OCI-LY3 (cell line): Measurements from ENCODE around the gene SOX4.

Experiments used
- H2AFZ ChIP-seq: fragments of 200-600, 300-600 bp; shearing (Covaris generic); 2 replicates; pipeline ENCODE4 v1.6.0; 2014; ENCODE audit warnings: antibody characterized with exemption, low read depth, low read length
- H3K27ac ChIP-seq: fragments of 200-600, 300-600 bp; sonication (generic); 2 replicates; pipeline ENCODE4 v1.5.1; 2014; ENCODE audit warnings: mild to moderate bottlenecking, low read length, moderate library complexity, mixed read lengths
- H3K27me3 ChIP-seq: fragments of 200-600, 300-600 bp; sonication (generic); 2 replicates; pipeline ENCODE4 v1.6.1; 2014; ENCODE audit warnings: low read depth, low read length, mixed read lengths
- H3K36me3 ChIP-seq: fragments of 200-600, 300-600 bp; sonication (generic); replicated peaks from 2 replicates; pipeline ENCODE3; 2014; ENCODE audit warnings: low read depth, low read length, mixed read lengths
- H3K4me1 ChIP-seq: fragments of 300-600, 200-600 bp; sonication (generic); 2 replicates; pipeline ENCODE4 v1.6.1; 2014; ENCODE audit warnings: low read length, mixed read lengths
- H3K4me2 ChIP-seq: fragments of 200-600, 300-600 bp; sonication (generic); 2 replicates; pipeline ENCODE4 v1.6.1; 2014; ENCODE audit warnings: low read length, mixed read lengths
- H3K4me3 ChIP-seq: fragments of 300-600, 200-600 bp; sonication (generic); 2 replicates; pipeline ENCODE4 v1.5.1; 2014; ENCODE audit warnings: antibody characterized with exemption, mild to moderate bottlenecking, low read length, moderate library complexity
- H3K79me2 ChIP-seq: fragments of 300-600, 200-600 bp; shearing (Covaris generic); 2 replicates; pipeline ENCODE4 v1.6.1; 2014; ENCODE audit warnings: mild to moderate bottlenecking, low read length, mixed read lengths
- H3K9ac ChIP-seq: fragments of 300-600, 200-600 bp; shearing (Covaris generic); 2 replicates; pipeline ENCODE4 v1.6.0; 2014; ENCODE audit warnings: mild to moderate bottlenecking, low read length, moderate library complexity
- H3K9me3 ChIP-seq: fragments of 200-600, 300-600 bp; shearing (Covaris generic); 2 replicates; pipeline ENCODE4 v1.6.1; 2014; ENCODE audit warnings: low read length, mixed read lengths; ENCODE audit not compliant: insufficient read depth
- H4K20me1 ChIP-seq: fragments of 200-600, 300-600 bp; sonication (generic); 2 replicates; pipeline ENCODE4 v1.6.1; 2016; ENCODE audit warnings: low read length, mixed read lengths; ENCODE audit not compliant: insufficient read depth
- EZH2phosphoT487 ChIP-seq: fragments of 200-600 bp; shearing (Covaris generic); IDR thresholded peaks from 2 replicates; pipeline ENCODE4 v1.6.1; 2018; ENCODE audit warnings: antibody characterized with exemption, mixed run types, low read depth
- TF ChIP-seq, protein P1 (sequence below): fragments of 200-600, 300-600 bp; sonication (generic); IDR thresholded peaks from 2 replicates; pipeline ENCODE4 v1.5.1; 2014; ENCODE audit warnings: antibody characterized with exemption, low read length, low read depth

The SOX4 gene

DNA sequence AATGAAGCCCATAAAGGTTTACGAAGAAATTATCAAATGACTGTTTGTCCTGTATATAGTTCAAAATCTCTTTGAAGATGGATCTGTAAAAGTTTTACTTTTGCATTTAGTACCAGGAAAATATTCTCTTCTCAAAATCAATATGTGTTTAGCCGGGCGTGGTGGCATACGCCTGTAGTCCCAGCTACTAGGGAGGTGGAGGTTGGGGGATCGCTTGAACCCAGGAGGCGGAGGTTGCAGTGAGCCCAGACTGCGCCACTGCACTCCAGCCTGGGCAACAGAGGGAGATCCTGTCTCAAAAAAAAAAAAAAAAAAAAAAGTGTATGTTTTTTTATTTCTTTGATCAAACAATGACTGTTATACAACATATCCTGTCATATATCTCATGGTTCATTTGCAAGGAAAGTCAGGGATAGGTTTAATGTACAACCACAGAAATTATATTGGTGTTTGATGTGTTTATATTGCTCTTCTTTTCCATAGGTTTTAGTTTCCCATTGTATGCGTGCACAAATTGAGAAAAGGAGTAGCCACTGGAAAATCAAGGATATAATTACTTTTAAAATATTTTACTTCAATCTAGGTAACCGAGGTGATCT is 40.1 kb downstream of the SOX4 start:
- Histone ChIP-seq H3K4me2 (no peak overlapping the region), H3K36me3 (no peaks in the 10 kb centered on the region), H3K4me1 (peaks cover under 1% of the 10 kb centered on the region; the same call in 1 of the 2 replicates), H3K27ac (no peak overlapping the region), H3K27me3 (no peaks in the 10 kb centered on the region), H2AFZ (no peak overlapping the region), H3K79me2 (no peaks in the 10 kb centered on the region), H4K20me1 (no peaks in the 10 kb centered on the region), H3K4me3 (no peak overlapping the region), H3K9ac (no peak overlapping the region), H3K9me3 (no peaks in the 10 kb centered on the region)
- TF ChIP-seq, protein P1, sequence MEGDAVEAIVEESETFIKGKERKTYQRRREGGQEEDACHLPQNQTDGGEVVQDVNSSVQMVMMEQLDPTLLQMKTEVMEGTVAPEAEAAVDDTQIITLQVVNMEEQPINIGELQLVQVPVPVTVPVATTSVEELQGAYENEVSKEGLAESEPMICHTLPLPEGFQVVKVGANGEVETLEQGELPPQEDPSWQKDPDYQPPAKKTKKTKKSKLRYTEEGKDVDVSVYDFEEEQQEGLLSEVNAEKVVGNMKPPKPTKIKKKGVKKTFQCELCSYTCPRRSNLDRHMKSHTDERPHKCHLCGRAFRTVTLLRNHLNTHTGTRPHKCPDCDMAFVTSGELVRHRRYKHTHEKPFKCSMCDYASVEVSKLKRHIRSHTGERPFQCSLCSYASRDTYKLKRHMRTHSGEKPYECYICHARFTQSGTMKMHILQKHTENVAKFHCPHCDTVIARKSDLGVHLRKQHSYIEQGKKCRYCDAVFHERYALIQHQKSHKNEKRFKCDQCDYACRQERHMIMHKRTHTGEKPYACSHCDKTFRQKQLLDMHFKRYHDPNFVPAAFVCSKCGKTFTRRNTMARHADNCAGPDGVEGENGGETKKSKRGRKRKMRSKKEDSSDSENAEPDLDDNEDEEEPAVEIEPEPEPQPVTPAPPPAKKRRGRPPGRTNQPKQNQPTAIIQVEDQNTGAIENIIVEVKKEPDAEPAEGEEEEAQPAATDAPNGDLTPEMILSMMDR: no peak
- no peak for TF ChIP-seq EZH2phosphoT487

DNA sequence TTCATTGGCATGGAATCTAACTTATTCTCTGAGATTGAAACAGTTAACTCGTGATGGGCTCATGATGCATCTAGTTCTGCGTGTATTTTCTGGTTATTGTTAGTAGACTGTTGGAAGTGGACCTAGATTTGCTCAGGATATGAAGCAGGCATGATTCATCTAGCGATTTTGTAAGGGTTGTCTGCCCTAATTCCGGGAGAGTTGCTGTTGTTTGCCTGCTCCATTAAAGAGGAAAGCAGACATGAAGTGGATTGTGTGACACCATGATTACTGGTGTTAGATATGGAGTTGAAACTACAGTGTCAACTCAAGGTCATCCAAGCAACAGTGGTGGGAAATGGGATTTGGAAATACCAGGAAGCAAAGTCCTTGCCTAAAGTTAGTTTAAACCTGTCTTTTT is 41.0 kb downstream of the SOX4 start:
- Histone ChIP-seq H3K36me3 (no peaks in the 10 kb centered on the region), H3K79me2 (no peaks in the 10 kb centered on the region), H3K4me1 (no peaks in the 10 kb centered on the region), H3K4me2 (no peak overlapping the region), H2AFZ (no peak overlapping the region), H3K27me3 (no peaks in the 10 kb centered on the region), H3K9ac (no peak overlapping the region), H3K9me3 (no peaks in the 10 kb centered on the region), H3K27ac (no peak overlapping the region), H3K4me3 (no peak overlapping the region), H4K20me1 (no peaks in the 10 kb centered on the region)
- TF ChIP-seq EZH2phosphoT487: no peak
- TF ChIP-seq, protein P1: no peak

DNA sequence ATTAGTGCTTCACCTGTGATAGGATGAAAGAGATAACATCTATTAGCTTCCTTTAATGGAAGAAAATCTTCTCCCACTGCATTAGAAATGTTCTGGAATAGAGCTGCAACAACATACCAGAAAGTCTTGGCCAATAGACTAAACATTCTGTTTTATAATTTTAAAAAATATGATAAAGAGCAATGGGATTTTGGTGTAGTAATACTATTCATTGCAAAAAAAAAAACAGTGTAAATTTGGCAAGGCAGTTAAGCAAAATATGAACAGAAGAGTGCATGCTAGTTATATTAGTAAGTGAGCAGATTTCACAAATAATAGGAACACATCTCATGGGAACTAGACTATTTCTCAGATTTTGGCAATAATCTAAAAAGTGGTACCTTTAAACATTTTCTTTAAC is 43.3 kb downstream of the SOX4 start:
- Histone ChIP-seq H3K9me3 (no peaks in the 10 kb centered on the region), H3K4me2 (no peak overlapping the region), H3K4me1 (no peaks in the 10 kb centered on the region), H3K36me3 (no peaks in the 10 kb centered on the region), H3K9ac (no peak overlapping the region), H3K27ac (no peak overlapping the region), H3K4me3 (no peak overlapping the region), H4K20me1 (no peaks in the 10 kb centered on the region), H2AFZ (no peak overlapping the region), H3K79me2 (no peaks in the 10 kb centered on the region), H3K27me3 (no peaks in the 10 kb centered on the region)
- TF ChIP-seq, protein P1: no peak

DNA sequence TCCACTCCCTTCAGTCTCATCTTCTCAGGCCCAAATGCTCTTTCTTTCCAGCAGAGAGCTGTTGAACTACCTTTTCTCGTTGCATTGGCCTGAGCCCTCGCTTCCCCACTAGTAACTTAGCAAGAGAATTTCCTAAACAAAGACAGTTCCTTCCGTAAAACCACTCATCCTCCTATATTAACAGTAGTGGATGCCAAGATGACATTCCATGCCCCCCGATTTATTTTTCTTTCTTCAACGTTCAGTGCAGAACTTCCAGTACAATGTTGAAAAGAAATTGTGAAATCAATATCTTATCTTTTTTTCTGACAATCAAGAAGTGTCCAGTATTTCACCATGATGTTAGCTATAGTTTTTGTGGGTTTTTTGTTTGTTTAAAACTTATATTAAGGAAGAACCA is 45.8 kb downstream of the SOX4 start:
- Histone ChIP-seq H3K27ac (no peak overlapping the region), H3K27me3 (no peaks in the 10 kb centered on the region), H3K79me2 (no peaks in the 10 kb centered on the region), H3K4me2 (no peak overlapping the region), H2AFZ (no peak overlapping the region), H3K4me1 (no peaks in the 10 kb centered on the region), H4K20me1 (no peaks in the 10 kb centered on the region), H3K4me3 (no peak overlapping the region), H3K9me3 (no peaks in the 10 kb centered on the region), H3K9ac (no peak overlapping the region), H3K36me3 (no peaks in the 10 kb centered on the region)
- TF ChIP-seq, protein P1: no peak
- TF ChIP-seq EZH2phosphoT487: no peak
